Chondrocyte (in vitro differentiated cells): ENCODE measurements around the gene ZBTB25. TPM values are rescaled to one million over a fixed set of nuclear protein-coding genes. Genes with fewer than 3 reads are reported as not detected.

ENCODE experiments used
- DNase-seq: peaks from one replicate; pipeline ENCODE4 v3.0.0; 2021; ENCODE audit warnings: mixed read lengths, low spot score
- H3K27ac Mint-ChIP-seq: one replicate; pipeline ENCODE4 v1.8.0; 2021; ENCODE audit warnings: mild to moderate bottlenecking, moderate library complexity, mixed read lengths; ENCODE audit not compliant: unreplicated experiment
- H3K27me3 Mint-ChIP-seq: 2 replicates; pipeline ENCODE4 v1.8.0; 2021; ENCODE audit warnings: low read depth, mixed read lengths
- H3K36me3 Mint-ChIP-seq: 2 replicates; pipeline ENCODE4 v1.8.0; 2021; ENCODE audit warnings: low read depth, mixed read lengths
- H3K4me1 Mint-ChIP-seq: 2 replicates; pipeline ENCODE4 v1.8.0; 2021; ENCODE audit warnings: low read depth, mild to moderate bottlenecking, mixed read lengths
- H3K4me3 Mint-ChIP-seq: one replicate; pipeline ENCODE4 v1.8.0; 2021; ENCODE audit warnings: mild to moderate bottlenecking, moderate library complexity, mixed read lengths; ENCODE audit not compliant: unreplicated experiment
- H3K9me3 Mint-ChIP-seq: 2 replicates; pipeline ENCODE4 v1.8.0; 2021; ENCODE audit warnings: low read depth, mixed read lengths
- total RNA-seq: library from RNA; stranded (reverse); gene quantifications from 3 replicates; pipeline ENCODE4 v1.2.1, GENCODE V29; 2021
- TF ChIP-seq, protein P1 (sequence below): fragments of 200-600 bp; sonication (generic); IDR thresholded peaks from 2 replicates; pipeline ENCODE4 v1.5.0; 2021; ENCODE audit warnings: antibody characterized with exemption, mild to moderate bottlenecking, moderate library complexity

The ZBTB25 gene
- total RNA-seq, 1 donor from 2014 or later: 9.7 TPM

DNA sequence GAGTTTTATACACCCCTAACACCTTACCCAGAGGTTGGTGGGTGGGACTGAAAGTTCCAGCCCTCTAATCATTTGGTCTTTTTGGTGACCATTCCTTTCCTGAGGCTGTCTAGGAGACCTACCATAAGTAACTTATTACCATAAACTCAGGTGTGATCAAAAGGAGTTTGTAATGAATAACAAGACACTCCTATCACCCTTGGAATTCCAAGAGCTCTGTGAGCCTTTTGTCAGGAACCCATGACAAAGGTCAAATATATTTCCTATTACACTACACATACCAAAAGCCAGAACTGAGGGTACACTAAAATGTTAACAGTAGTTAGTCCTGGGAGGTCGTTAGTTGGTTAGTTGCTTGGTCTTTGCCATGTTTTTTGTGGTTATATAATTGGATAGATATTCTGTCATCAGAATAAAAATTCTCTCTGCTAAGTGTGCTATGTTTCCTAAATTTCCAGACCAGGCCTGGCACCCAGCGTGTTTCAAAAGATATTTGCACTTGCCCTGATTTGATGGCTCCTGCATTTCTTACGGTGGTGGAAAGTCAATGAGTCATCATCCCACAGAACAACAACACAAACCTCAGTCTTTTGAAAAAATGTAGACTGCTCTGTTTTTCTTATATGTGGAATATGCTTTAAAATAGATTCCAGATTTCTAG, 65.3 kb downstream of the ZBTB25 start:
- Mint-ChIP-seq H3K27ac (peak overlapping the region; percentile 92), H3K36me3 (peaks cover 22% of the 10 kb centered on the region), H3K27me3 (no peaks in the 10 kb centered on the region), H3K4me3 (no peak overlapping the region), H3K4me1 (peaks cover 58% of the 10 kb centered on the region), H3K9me3 (no peaks in the 10 kb centered on the region)
- TF ChIP-seq, protein P1, sequence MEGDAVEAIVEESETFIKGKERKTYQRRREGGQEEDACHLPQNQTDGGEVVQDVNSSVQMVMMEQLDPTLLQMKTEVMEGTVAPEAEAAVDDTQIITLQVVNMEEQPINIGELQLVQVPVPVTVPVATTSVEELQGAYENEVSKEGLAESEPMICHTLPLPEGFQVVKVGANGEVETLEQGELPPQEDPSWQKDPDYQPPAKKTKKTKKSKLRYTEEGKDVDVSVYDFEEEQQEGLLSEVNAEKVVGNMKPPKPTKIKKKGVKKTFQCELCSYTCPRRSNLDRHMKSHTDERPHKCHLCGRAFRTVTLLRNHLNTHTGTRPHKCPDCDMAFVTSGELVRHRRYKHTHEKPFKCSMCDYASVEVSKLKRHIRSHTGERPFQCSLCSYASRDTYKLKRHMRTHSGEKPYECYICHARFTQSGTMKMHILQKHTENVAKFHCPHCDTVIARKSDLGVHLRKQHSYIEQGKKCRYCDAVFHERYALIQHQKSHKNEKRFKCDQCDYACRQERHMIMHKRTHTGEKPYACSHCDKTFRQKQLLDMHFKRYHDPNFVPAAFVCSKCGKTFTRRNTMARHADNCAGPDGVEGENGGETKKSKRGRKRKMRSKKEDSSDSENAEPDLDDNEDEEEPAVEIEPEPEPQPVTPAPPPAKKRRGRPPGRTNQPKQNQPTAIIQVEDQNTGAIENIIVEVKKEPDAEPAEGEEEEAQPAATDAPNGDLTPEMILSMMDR: no peak
- no peak for DNase-seq

DNA sequence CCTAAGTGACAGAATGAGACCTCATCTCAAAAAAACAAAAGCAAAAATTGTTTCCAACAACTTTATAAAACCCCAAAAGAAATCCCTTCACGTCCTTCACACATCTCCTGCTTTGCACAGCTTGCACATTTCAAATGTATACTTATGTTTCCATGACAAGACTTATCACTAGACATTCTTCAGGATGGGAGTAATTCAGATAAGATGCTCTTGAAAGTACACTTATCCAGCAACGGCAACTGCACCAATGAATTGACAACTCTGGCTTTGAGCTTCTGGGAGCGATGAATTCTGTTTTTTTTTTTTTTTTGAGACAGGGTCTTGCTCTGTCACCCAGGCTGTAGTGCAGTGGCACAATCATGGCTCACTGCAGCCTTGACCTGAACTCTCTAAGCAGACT, 69.1 kb downstream of the ZBTB25 start:
- Mint-ChIP-seq H3K4me1 (peaks cover 33% of the 10 kb centered on the region), H3K36me3 (peaks cover 29% of the 10 kb centered on the region), H3K9me3 (no peaks in the 10 kb centered on the region), H3K27me3 (no peaks in the 10 kb centered on the region), H3K4me3 (no peak overlapping the region), H3K27ac (no peak overlapping the region)
- TF ChIP-seq, protein P1: no peak
- no peak for DNase-seq

DNA sequence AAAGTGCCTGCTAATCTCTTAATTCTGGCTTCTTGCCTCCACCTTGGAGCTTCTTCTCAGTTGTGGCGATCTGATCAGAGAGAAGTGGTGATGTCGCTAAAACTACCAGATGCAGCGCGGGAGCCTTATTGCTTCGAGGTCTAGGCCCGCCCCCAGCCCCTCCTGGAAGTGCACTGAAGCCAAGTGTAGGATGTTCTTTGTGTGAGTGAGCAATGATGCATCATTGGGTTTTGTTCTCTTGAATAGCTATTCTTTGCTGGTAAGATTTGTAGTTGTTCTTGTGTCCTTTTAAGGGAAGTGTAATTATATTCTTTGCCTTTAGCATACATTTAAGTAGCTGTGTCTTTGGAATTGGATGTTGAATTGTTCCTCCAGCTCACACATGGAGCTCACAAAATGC, 79.7 kb downstream of the ZBTB25 start:
- Mint-ChIP-seq H3K36me3 (peaks cover 31% of the 10 kb centered on the region), H3K9me3 (no peaks in the 10 kb centered on the region), H3K27me3 (no peaks in the 10 kb centered on the region), H3K4me3 (no peak overlapping the region), H3K4me1 (peaks cover 17% of the 10 kb centered on the region), H3K27ac (no peak overlapping the region)
- TF ChIP-seq, protein P1: no peak
- DNase-seq: no peak

DNA sequence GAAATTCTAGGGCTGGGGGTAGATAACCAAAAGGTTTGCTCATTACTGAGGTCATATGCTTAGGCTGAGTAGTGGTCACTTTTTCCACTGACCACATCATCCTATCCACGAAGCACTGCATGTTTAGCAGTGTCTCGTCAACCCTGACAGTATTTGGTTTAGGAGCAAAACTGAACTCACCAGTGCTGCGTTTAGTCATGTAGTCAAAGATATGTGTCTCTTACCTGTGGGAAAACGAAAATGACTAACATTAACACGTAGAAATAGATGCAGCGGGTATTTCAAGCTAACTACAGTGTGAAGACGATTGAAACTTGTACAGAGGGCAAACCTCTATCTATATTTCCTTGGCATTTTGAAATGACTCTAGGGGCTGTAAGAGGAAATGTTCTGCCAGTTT, 80.9 kb downstream of the ZBTB25 start:
- Mint-ChIP-seq H3K4me1 (peaks cover 17% of the 10 kb centered on the region), H3K27ac (no peak overlapping the region), H3K36me3 (peaks cover 29% of the 10 kb centered on the region), H3K4me3 (no peak overlapping the region), H3K9me3 (no peaks in the 10 kb centered on the region), H3K27me3 (no peaks in the 10 kb centered on the region)
- DNase-seq: no peak
- TF ChIP-seq, protein P1: no peak

DNA sequence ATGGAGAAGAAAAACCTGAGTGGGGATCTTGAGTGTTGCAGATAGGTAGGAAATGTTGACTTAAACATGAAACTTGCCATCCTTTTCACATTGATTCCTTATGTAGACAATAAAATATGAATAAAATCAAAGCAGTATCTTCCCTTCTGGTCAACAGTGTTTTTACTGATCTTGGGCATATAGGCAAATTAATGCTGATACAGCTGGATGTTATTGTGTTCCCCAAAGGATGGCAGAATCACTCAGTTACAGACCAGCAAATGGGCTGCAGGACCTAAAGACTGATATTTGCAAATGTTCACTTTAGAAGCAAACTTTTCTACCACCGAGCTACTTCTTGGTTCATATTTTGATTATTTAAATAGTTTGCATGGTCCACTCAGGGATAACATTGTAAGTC, 81.6 kb downstream of the ZBTB25 start:
- H3K27me3 Mint-ChIP-seq: no peaks in the 10 kb centered on the region
- no peak overlapping the region for H3K4me3 Mint-ChIP-seq
- peaks cover 24% of the 10 kb centered on the region for H3K4me1 Mint-ChIP-seq
- no peak for DNase-seq
- peaks cover 27% of the 10 kb centered on the region for H3K36me3 Mint-ChIP-seq
- no peak overlapping the region for H3K27ac Mint-ChIP-seq
- no peaks in the 10 kb centered on the region for H3K9me3 Mint-ChIP-seq
- TF ChIP-seq, protein P1: no peak
